HG02642 (cell line): ENCODE results near the gene GJA10.

Experiments
- ATAC-seq: cut with Tn5 transposase; IDR thresholded peaks from one replicate; pipeline ENCODE4 v1.9.1; 2021; ENCODE audit warnings: mild to moderate bottlenecking; ENCODE audit not compliant: unreplicated experiment, poor library complexity

Gene GJA10

DNA sequence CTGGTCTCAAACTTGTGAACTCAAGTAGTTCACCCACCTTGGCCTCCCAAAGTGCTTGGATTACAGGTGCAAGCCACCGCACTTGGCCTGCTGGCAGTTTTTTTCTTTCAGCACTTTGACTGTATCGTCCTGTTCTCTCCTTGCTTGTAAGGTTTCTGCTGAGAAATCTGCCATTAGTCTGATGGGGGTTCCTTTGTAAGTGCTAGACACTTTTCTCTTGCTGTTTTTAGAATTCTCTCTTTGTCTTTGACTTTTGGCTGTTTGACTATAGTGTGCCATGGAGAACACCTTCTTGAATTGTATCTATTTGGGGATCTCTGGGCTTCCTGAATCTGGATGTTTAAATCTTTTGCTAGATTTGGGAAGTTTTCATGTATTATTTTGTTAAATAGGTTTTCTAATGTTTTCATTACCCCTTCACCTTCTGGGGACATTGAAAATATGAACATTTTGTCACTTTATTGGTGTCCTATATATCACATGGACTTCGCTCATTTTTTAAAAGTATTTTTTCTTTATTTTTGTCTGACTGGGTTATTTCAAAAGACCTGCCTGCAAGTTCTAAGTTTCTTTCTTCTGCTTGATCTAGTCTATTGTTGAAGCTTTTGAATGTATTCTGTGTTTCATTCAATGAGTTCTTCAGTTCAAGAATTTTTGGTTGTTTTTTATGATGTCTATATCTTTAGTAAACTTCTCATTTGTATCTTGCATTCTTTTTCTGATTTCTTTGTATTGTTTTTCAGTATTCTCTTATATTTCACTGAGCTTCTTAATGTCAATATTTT is 22.1 kb downstream of the GJA10 start:
- no peak for ATAC-seq

DNA sequence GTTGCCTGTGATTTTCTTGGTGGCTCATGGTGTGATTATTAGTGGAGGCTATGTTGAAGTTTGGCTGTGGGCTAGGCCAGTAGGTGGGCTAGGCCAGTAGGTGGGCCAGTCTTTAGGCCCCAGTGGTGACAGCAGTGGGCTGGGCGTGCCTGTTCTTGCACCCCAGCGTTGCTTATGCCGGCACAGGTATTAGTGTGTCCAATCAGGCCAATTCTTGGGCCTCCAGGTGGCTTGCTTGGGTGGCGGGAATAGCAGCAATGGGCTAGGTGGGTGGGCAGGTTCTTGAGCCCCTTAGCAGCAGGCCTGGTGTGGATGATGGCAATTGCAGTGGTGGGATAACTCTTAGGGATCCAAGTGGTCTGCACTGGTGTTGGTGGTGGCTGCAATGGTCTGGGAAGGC is 22.9 kb downstream of the GJA10 start:
- no peak for ATAC-seq

DNA sequence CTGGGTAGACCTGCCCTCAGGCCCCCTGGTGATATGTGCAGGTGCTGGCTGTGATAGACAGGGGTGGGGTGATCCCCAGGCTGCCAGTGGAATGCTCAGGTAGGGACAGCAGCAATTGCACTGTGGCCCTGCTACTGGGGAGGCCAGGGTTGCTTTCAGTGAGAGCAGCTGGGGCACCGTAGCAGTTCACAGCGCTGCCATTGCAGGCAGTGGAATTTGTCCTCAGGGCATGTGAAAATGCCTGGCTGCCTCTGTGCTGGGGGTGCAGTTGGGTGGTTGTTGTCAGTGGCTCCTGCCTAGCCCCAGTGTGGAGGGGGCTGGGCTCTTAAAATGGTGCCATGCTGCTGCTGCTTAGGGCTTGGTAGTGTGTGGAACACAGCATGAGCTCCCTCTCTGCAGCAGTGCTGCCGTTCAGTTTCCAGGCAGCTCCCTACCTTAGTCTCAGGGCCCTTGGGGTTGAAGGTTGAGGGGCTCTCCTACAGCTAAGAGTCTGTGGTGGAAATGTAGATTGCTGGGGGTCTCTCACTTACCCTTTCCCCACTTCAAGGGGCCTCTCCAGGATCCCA is 23.6 kb downstream of the GJA10 start:
- no peak for ATAC-seq

DNA sequence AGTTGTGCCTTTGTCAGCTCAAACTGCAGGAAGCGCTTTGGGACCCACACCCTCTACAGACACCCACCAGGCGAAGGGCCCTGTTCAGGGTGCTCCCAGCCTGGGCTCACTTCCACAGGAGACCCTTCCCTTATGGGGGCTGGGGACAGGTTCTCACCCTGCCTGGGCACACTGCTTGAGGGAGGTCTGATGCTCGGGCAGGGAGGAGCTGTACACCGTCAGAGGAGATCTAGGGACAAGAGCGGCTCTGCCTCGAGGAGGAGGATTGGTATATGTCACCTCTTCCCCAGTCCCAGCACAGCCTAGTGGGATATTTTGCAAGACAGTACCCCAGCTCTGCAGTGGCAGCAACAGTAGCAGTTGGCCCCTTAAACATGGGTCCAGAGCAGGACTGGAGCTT is 26.9 kb downstream of the GJA10 start:
- ATAC-seq: no peak

DNA sequence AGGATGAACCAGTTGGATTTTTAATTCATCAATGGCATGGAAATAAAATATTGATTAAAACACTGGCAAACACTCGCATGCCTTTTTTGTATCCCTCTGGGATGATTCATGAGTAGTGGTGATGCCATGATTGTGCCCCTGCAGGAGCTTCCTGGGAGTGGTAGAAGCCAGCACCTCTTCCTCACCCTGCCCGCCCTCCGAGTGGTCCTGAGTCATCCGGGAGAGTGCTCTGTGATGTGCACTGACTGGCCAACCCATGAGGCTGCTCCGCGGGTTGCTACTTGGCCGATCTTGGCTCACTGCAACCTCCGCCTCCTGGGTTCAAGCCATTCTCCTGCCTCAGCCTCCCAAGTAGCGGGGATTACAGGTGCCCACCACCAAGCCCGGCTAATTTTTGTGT is 27.4 kb downstream of the GJA10 start:
- no peak for ATAC-seq

DNA sequence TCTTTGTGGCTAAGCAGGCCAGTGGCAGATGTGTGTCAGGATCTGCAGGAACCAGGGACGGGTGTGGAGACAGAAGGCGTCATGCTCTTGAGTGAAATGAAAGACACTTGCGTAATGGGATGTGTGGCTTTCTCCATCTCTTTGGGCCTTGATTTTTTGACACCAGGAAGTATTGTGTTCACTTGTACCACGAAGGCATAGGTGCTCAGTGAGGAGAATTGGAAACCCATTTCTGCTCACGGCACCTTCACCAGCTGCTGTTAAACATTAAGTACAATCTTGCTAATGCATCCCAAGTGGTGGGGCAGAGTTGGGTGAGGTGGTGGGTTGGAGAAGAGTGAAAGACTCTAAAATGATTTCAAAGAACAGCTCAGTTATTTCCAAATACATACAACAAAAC is 30.0 kb downstream of the GJA10 start:
- ATAC-seq: no peak

DNA sequence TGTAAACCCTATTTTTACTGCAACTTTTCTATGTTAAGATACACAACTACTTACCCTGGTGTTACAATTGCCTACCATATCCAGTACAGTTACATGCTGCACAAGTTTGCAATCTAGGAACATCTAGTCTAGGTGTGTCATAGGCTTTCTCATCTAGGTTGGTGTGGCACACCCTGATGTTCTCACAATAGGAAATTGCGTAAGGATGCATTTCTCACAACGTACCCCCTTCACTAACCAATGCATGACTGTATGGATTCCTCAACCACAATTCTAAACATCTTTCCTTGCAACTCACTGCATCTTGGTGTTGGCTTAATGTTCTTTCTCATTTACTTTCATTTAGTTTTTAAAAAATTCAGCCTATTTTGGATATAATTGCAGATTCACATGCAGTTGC is 31.6 kb downstream of the GJA10 start:
- ATAC-seq: no peak

DNA sequence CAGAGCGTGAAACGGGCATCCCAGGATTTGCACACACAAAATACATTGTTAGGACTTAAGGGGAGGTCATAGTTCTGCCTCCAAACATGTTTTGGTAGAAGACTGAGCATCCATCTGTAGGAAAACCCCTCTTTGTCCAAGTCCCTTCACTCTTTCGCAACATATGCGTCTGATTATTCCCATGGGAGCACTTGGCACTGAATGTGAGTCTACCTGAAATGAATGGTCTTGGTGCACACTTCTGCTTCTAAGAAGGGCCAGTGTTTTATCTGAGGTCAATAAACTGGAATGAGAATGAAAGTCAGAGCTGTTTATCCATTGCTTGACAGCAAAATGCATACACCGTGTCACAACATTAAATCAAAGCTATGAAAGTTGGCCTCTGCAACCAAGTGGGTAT is 33.0 kb downstream of the GJA10 start:
- ATAC-seq: no peak

DNA sequence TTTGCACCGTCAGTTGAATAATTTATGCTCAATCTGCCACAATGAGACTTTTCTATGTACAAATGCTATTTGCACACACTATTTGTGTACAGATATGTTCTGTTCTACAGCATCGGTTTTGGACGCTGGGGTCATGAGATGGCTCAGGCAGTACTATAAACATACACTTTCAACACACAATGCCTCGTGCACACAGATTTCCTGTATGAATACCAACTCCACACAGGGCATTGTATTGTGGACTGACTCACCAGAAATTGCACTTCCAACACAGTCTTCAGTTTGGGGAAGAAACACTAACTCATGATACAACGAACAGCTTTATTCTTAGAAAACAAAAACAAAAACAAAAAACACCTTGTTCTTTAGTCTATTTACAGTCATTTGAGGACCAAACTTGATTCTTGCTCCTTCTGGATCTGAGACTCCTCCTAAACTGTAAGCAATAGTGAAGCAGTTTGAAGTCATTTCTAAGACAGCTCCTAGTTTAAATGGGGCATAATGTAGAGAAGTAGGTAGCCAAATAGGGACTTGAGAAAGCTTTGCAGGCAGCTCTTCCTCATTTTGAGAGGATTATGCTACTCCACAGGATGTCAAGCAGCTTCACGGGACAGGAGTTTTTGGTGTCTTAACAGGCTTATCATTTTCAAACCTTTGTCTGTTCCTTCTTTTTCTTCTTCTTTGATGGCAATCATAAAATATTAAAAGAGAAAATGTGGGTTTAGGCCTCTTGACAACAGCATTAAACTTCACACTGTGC is 33.7 kb downstream of the GJA10 start:
- no peak for ATAC-seq

DNA sequence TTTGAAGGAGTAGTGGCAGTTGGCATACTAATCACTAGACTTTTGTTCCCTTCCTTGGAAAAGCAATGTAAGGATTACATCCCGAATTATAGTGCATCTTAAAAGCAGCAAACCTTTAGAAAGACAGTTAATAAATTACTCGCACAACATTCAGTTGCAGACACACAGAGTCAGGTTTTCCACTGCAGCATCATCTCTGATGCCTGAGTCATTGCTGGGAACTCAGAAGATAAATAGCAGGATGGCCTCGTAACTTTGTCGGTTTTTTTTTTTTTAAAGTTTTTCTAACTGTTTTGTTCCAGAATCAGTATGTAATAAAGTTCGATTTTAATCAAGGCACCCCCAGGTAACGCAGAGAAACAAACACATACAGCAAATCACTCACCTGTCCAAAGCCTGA is 34.3 kb downstream of the GJA10 start:
- ATAC-seq: no peak

DNA sequence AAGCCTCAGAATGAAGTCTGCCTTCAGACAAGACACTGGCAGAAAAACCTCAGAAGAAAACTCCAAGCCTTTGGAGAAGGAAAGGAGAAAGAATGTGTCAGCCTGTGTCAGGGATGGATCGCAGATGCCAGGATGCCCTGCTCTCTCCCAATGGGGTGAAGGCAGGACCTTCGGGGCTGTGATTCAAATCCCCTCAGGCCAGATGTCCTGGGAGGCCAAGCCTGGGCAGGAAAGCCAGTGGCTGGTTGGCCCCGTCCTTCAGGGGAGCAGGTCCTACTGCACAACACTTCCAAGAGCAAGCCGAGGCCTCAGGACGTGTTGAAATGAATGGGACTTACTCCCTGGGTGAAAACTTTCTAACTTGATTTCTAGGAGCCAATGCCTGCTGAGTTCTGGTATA is 36.5 kb downstream of the GJA10 start:
- no peak for ATAC-seq

DNA sequence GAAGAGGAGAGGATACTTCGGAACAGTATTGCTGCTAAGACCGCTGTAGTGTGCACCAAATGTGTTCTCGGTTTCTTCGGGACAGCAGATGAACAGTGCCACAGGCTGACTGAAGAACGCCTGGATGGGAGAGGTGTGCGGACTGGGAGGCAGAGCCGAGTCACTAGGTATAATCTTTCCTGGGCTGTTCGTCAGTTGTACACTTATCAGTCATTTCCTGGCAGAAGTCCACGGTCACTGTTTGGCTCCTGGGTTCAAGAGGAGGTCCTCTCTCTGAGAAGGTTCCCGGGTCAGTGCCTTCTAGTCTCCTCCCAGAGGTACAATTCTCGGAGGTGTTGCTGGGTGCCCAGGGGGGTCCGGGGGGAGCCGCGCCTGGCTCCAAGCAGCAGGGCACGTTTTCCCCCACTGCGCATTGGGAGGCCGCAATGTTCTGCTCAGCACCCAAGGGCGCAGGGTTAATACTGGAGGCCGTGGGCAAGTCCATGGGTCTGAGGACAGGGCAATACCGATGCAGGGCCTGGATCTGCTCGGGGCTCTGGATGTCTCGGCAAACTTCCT is 38.1 kb downstream of the GJA10 start:
- ATAC-seq: no peak

DNA sequence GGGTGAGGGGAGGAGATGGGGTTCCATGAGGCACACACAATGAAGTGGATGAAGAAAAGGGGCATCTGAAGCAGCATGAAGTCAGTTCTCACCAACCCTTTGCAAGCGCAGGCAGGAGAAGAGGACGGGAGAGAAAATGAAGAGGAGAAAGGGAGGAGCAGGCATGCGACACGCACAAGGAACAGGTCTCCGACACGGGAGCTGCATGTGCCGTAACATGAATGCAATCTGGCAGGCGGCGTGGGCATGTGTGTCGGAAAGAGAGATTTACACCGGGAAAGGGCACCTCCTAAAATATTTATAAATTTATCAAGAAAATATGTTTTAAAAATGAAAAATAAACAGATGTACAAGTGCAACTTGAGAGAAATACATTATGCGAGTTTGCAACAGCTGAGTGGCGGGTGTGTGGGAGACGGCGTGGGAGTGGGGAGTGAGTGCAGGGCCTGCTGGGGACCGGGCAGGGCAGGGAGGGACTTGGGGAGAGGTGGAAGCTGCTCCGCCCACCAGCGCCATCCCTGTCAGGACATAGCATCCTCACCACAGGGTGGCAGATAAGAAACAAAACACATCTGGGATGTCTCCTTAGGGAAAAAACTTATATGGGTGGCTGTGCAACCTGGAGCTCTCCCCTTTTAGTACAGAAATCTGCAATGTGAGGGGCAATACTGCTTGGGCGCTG is 40.6 kb downstream of the GJA10 start:
- ATAC-seq: no peak

DNA sequence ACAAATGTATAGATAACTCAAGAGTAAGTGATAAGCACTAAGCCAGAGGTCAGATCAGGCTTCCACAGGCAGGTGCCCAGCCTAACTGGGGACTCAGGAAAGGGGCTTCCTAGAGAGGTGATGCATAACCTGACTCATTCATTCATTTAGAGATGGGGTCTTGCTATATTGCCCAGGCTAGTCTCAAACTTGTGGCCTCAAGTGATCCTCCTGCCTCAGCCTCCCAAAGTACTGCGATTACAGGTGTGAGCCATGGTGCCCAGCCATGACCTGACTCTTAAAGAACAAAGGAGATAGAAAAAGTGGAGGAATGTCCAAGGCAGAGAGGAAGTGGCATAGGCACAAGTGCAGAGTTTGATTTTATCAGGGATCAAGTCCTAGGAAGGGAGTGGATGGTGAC is 41.9 kb downstream of the GJA10 start:
- no peak for ATAC-seq

DNA sequence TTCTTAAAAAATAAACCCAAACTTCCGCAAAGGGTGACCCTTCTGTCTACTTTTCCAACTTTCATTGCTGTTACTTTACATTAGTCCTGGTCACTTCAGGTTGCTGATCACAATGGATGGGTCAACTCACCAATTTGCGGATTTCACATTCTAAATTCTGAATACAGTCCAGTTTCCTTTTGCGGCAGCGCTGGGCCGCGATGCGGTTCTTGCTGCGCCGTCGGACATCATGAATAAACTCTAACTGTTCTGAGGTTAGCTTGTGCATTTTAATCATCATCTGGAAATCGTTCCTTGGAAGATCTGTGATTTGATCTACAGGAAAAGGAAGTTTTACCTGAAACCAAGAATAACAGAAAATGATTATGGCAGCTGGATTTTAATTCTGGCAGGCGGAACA is 43.7 kb downstream of the GJA10 start:
- ATAC-seq: no peak

DNA sequence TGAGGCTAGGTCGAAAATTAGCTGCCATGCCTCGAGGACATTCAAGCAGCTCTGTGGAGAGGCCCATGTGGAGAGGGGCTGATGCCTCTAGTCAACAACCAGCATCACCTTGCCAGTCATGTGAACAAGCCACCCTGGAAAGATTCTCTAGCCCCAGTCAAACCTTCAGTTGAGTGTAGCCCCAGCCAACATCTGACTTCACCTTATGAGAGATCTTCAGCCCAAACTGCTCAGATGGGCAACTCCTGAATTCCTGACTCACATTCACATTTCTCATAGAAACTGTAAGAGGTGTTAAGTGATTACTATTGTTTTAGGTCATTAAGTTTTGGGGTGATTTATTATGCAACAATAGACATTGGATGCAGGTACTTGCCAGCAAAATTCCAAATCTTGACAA is 44.9 kb downstream of the GJA10 start:
- ATAC-seq: no peak

DNA sequence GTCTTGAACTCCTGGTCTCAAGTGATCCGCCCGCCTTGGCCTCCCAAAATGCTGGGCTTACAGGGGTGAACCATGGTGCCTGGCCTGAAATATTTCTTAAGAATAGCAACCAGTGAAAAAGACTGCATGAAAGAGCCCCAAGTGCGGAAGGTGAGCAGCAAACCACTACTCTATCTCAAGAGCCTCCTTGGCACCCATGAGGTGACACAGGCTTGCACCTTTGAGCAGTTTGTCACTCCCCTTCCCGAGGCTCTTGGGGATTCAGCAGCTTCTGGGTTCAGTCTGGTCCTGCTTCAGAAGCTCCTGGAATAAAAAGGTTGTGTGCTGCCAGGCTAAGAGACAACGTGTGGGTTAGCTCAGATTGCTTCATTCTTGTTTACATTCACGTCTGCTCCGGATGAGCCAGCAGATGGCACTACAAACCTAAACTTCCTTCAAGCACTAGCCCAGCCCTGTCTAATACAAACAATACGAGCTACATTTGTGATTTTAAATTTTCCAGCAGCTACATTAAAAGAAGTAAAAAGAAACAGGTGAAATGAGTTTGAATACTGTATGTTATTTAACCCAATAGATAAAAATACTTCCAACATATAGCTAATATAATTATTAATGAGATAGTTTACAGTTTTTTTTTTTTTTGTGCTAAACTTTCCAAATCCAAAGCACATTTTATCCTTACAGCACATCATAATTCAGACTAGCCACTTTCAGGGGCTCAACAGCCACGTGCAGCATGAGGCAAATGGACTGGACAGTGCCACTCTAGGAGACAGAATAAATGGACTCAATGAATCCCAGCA is 46.2 kb downstream of the GJA10 start:
- ATAC-seq: peak; percentile 79

DNA sequence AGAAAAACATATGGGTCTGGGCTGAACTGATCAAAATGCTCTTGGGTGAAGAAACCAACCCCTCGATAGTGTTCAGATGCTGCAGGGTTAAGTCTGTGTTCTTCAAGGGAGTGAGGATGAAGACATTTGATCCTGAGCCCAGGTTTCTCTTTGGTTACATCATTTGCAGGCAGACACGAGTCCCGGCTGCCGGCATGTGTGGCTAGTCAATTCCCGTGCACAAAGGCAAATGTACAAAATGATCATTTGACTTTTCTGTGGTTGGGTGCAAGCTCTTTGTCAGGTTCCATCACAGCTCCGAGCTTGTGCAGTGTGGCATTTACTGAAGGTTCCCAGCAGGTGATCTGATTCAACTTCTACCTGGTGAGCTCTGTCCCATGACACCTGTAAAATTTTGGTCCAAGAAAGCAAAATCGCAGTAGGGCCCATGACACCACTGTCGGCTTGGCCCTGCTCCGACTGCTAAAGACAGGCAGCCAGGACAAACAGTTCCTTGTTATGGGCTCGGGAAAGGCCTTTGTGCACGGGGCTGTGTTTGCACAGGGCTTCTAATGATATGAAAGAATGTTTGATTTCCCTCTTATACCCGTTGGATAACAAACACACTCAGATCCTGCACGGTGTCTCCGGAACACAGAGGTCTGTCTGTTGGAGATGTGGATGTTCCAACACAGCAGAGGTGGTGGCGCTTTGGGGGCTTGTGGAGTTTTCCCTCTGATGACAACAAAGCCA is 46.9 kb downstream of the GJA10 start:
- ATAC-seq: no peak

DNA sequence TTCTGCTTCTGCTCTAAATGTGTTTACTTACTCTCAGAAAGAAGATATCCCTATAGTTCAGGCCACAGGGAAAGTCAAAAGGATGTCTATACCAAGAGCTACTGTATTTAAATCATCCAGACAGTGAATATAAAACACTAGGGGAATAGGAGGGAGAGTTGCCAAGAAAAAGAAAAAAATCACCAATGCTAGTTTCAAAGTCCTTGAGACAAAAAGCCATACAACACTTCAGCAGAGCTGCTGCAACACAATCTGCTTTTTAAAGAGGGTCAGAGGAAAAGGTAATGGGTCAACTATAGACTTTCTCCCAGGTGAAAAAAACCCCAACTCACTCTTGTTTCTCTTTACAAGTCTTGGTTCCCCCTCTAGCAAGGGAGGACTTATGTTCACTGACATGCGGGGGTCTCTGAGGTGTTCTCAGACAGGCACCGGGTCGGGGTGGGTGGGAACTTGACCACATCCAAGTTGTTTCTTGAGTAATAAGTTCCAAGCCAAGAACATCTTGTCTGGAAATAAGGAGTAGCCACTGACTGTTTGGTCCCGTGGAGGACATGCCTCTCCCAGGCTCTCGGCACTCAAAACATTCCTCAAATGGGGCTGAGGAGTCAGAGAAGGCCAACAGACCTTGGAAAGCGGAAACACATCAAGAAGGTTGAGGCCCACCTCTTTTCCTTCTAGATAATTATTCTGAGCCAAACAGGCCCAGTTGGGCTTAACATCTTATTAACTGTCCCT is 47.7 kb downstream of the GJA10 start:
- no peak for ATAC-seq
